HepG2 (cell line): Measurements from ENCODE around the gene PHF23. TPM values are rescaled to one million over a fixed set of nuclear protein-coding genes. Genes with fewer than 3 reads are reported as not detected.
A peak's percentile ranks its signal among the peaks of the same experiment; 100 is the strongest.

Experiments used
- AKAP8 ChIP-seq: sonication (generic); formaldehyde crosslinking; IDR thresholded peaks from 2 replicates; pipeline ENCODE4 v1.5.1; 2020; ENCODE audit warnings: mild to moderate bottlenecking, missing genetic modification reagents
- ARNT ChIP-seq: fragments of 450-650 bp; IDR thresholded peaks from 2 replicates; pipeline ENCODE4 v1.6.1; 2017
- BRD4 ChIP-seq: sonication (generic); formaldehyde crosslinking; IDR thresholded peaks from 2 replicates; pipeline ENCODE4 v1.4.0; 2020; ENCODE audit warnings: missing genetic modification reagents
- HOMEZ ChIP-seq: IDR thresholded peaks from 2 replicates; pipeline ENCODE4 v1.6.1; 2016; ENCODE audit warnings: low read depth
- HOXD1 ChIP-seq: sonication (generic); formaldehyde crosslinking; IDR thresholded peaks from 2 replicates; pipeline ENCODE4 v1.5.0; 2020; ENCODE audit warnings: missing genetic modification reagents
- IKZF1 ChIP-seq: fragments of 450-650 bp; IDR thresholded peaks from 2 replicates; pipeline ENCODE4 v1.7.1; 2016
- ISX ChIP-seq: sonication (generic); formaldehyde crosslinking; conservative IDR thresholded peaks from 2 replicates; pipeline ENCODE4 v1.5.0; 2020; ENCODE audit warnings: missing genetic modification reagents
- KDM1A ChIP-seq: IDR thresholded peaks from 2 replicates; pipeline ENCODE4 v1.6.1; 2016; ENCODE audit warnings: missing compliant biosample characterization
- MTERF4 ChIP-seq: sonication (generic); formaldehyde crosslinking; IDR thresholded peaks from 2 replicates; pipeline ENCODE4 v1.8.0; 2023; ENCODE audit warnings: mild to moderate bottlenecking, missing genetic modification reagents
- NFE2L2 ChIP-seq: fragments of 150-350 bp; IDR thresholded peaks from 2 replicates; pipeline ENCODE4 v1.6.1; 2014; ENCODE audit warnings: low read length
- NRL ChIP-seq: sonication (generic); formaldehyde crosslinking; IDR thresholded peaks from 2 replicates; pipeline ENCODE4 v1.5.0; 2020; ENCODE audit warnings: missing genetic modification reagents, mild to moderate bottlenecking, moderate library complexity, borderline replicate concordance
- POLR2AphosphoS5 ChIP-seq: IDR thresholded peaks from 2 replicates; pipeline ENCODE4 v1.6.1; 2012; ENCODE audit warnings: low read depth, low read length
- RERE ChIP-seq: IDR thresholded peaks from 2 replicates; pipeline ENCODE4 v1.6.1; 2016; ENCODE audit warnings: low read depth, missing genetic modification reagents, missing compliant biosample characterization
- SAFB2 ChIP-seq: sonication (generic); formaldehyde crosslinking; IDR thresholded peaks from 2 replicates; pipeline ENCODE4 v1.5.1; 2020; ENCODE audit warnings: missing genetic modification reagents, low read depth, mild to moderate bottlenecking, borderline replicate concordance
- SIX4 ChIP-seq: sonication (generic); formaldehyde crosslinking; IDR thresholded peaks from 2 replicates; pipeline ENCODE4 v1.4.0; 2020; ENCODE audit warnings: missing genetic modification reagents
- SMAD9 ChIP-seq: sonication (generic); formaldehyde crosslinking; IDR thresholded peaks from 2 replicates; pipeline ENCODE4 v1.5.1; 2020; ENCODE audit warnings: mild to moderate bottlenecking, missing genetic modification reagents
- SP1 ChIP-seq, 2 experiments: fragments of 450-650 bp in 1 of 2; sonication (generic) in 1 of 2; formaldehyde crosslinking in 1 of 2; IDR thresholded peaks; 2 replicates each; pipeline versions ENCODE4 v1.4.0 to v1.6.1; 2016 to 2020; ENCODE audit warnings: missing genetic modification reagents in 1 of 2
- ZFAT ChIP-seq: sonication (generic); formaldehyde crosslinking; conservative IDR thresholded peaks from 2 replicates; pipeline ENCODE4 v1.8.1; 2023; ENCODE audit warnings: missing genetic modification reagents, inconsistent platforms
- ZFP41 ChIP-seq: sonication (generic); formaldehyde crosslinking; IDR thresholded peaks from 2 replicates; pipeline ENCODE4 v1.4.0; 2020; ENCODE audit warnings: mild to moderate bottlenecking, missing genetic modification reagents, borderline replicate concordance
- ZMYM2 ChIP-seq: sonication (generic); formaldehyde crosslinking; IDR thresholded peaks from 2 replicates; pipeline ENCODE4 v1.8.0; 2022; ENCODE audit warnings: mild to moderate bottlenecking, missing genetic modification reagents
- ZNF253 ChIP-seq: sonication (generic); formaldehyde crosslinking; IDR thresholded peaks from 2 replicates; pipeline ENCODE4 v1.8.0; 2022; ENCODE audit warnings: mild to moderate bottlenecking, missing genetic modification reagents, borderline replicate concordance
- ZNF317 ChIP-seq: sonication (generic); formaldehyde crosslinking; IDR thresholded peaks from 2 replicates; pipeline ENCODE4 v1.5.0; 2020; ENCODE audit warnings: mild to moderate bottlenecking, missing genetic modification reagents
- polyA plus RNA-seq, 8 experiments: library from polyadenylated mRNA; depleted of rRNA in 3 of 8; stranded (reverse) in 7 of 8; unstranded in 1 of 8; fragments of >200 nt; fragmentation: Illumina TruSeq in 4 of 8; extraction: Trizol in 4 of 8; gene quantifications; 2 replicates each; pipeline versions ENCODE4 v1.2.1 to v1.2.3, GENCODE V29; 2011 to 2016; ENCODE audit warnings: low read depth in 4 of 8, missing spikeins in 1 of 8, mixed read lengths in 1 of 8; ENCODE audit not compliant: insufficient read depth in 1 of 8
- total RNA-seq, 5 experiments: library from RNA; depleted of rRNA; stranded (reverse); fragments of >200 nt; fragmentation: Illumina TruSeq; extraction: Trizol; gene quantifications; 2 replicates each; pipeline ENCODE4 v1.2.3, GENCODE V29; 2016; ENCODE audit warnings: low read depth in 1 of 5

PHF23 gene
- total and polyA plus RNA-seq, 2 of the 13 experiments (the other 11 are each of a cell fraction or from before 2014, with no cell fraction given): 27.6 to 33.2 TPM

GRCh38 chr17:7239091-7240027, at the start of gene PHF23 (continued):
- TF ChIP-seq AKAP8 (peak; percentile 69; the same call in 1 of the 2 replicates), SMAD9 (CRISPR knock-in tag) (no peak), ZFAT (no peak), ZNF317 (no peak; the same call in 1 of the 2 replicates), ZMYM2 (CRISPR knock-in tag) (no peak), MTERF4 (no peak), IKZF1 (no peak), NFE2L2 (no peak), KDM1A (no peak), HOXD1 (CRISPR knock-in tag) (peak; percentile 15; the same call in 1 of the 2 replicates), RERE (CRISPR knock-in tag) (no peak), NRL (CRISPR knock-in tag) (no peak), SP1 (IDR thresholded peaks at IDR 0.05) (no peak), SP1 (CRISPR knock-in tag; IDR thresholded peaks at IDR 0.05) (0 out of 2 replicates have a peak, but pooled peaks have one; percentile 21), ZFP41 (CRISPR knock-in tag) (no peak), ZNF253 (CRISPR knock-in tag) (no peak), ARNT (no peak), SAFB2 (CRISPR knock-in tag) (peak; percentile 89; the same call in 1 of the 2 replicates), POLR2AphosphoS5 (peak; percentile 69), ISX (CRISPR knock-in tag) (no peak), HOMEZ (CRISPR knock-in tag) (no peak; the same call in 1 of the 2 replicates), BRD4 (CRISPR knock-in tag) (no peak), SIX4 (CRISPR knock-in tag) (no peak)
